Left forelimb (tissue), 1 donor: ENCODE measurements around the gene PEAK3.

Experiments used
- DNase-seq: peaks from one replicate; pipeline ENCODE4 v3.0.0-alpha.2; 2018; ENCODE audit warnings: low spot score

PEAK3 gene

GRCh38 chr19:2315121-2315817, 33.3 kb upstream of the PEAK3 start:
- DNase-seq: no peak

GRCh38 chr19:2312820-2313501, 31.0 kb upstream of the PEAK3 start:
- no peak for DNase-seq

GRCh38 chr19:2311093-2311492, 29.1 kb upstream of the PEAK3 start:
- DNase-seq: no peak

- no peak for DNase-seq
These were observed 27.9 kb upstream of the PEAK3 start for GRCh38 chr19:2309734-2310362.

- no peak for DNase-seq
These were observed 26.2 kb upstream of the PEAK3 start, which contains the start of gene LINGO3 for GRCh38 chr19:2308114-2308556. LINGO3 (minus strand) TSS chr19:2308154; CDS start chr19:2291776, 16,378 bp downstream.

GRCh38 chr19:2307518-2308012, 25.6 kb upstream of the PEAK3 start:
- DNase-seq: no peak

GRCh38 chr19:2306971-2307370, 25.0 kb upstream of the PEAK3 start:
- DNase-seq: no peak

GRCh38 chr19:2306281-2306806, 24.4 kb upstream of the PEAK3 start:
- no peak for DNase-seq

- no peak for DNase-seq
These were observed 23.7 kb upstream of the PEAK3 start for GRCh38 chr19:2305452-2306280.

GRCh38 chr19:2303211-2303798, 21.3 kb upstream of the PEAK3 start:
- DNase-seq: no peak

- DNase-seq: no peak
These were observed 20.6 kb upstream of the PEAK3 start for GRCh38 chr19:2302319-2303210.

- DNase-seq: no peak
These were observed 18.6 kb upstream of the PEAK3 start for GRCh38 chr19:2300533-2300932.

- no peak for DNase-seq
These were observed 14.2 kb upstream of the PEAK3 start for GRCh38 chr19:2296141-2296540.

GRCh38 chr19:2294687-2295335, 12.8 kb upstream of the PEAK3 start:
- DNase-seq: no peak

- no peak for DNase-seq
These were observed 9.3 kb upstream of the PEAK3 start for GRCh38 chr19:2291185-2291751.

- no peak for DNase-seq
These were observed 8.6 kb upstream of the PEAK3 start for GRCh38 chr19:2290441-2291184.

GRCh38 chr19:2289714-2290435, 7.9 kb upstream of the PEAK3 start:
- no peak for DNase-seq
